K562 (cell line): ENCODE data around the gene RHEX. TPM values are rescaled to one million over a fixed set of nuclear protein-coding genes. Genes with fewer than 3 reads are reported as not detected.

Experiments used
- ATAC-seq: fragments of 200-7000 bp; cut with Tn5 transposase; 3 replicates; pipeline ENCODE4 v1.9.1; 2020; ENCODE audit warnings: moderate library complexity
- BruUV-seq: library from RNA; stranded (reverse); fragments of 400-500 nt; replicated peaks from 2 replicates; lab custom pipeline; 2021; lab: Mats Ljungman, UMichigan
- CTCF ChIA-PET: fragments of 300-600 bp; formaldehyde crosslinking; extraction: SDS; loops from one replicate; lab custom pipeline; 2021; ENCODE audit warnings: low intra/inter-chr PET ratio; lab: Yijun Ruan, JAX
- POLR2A ChIA-PET: fragments of 300-600, 350-650 bp; sonication (Branson Sonifier 250); formaldehyde crosslinking; extraction: SDS; loops from one replicate; lab custom pipeline; 2021; ENCODE audit warnings: antibody characterized with exemption, inconsistent platforms; lab: Yijun Ruan, JAX
- DNase-seq, 4 experiments: peaks; one replicate each; pipeline versions ENCODE4 v3.0.0 to v3.0.0-alpha.2; 2011 to 2018; ENCODE audit warnings: low spot score in 3 of 4, mixed read lengths in 3 of 4; ENCODE audit errors: extremely low read depth in 1 of 4
- FAIRE-seq: peaks from 2 replicates; lab custom pipeline; 2011; peaks lifted over from hg19 to GRCh38; lab: Jason Lieb, UNC
- H2AFZ ChIP-seq: 2 replicates; pipeline ENCODE4 v1.6.0; 2011; ENCODE audit warnings: low read depth, low read length, control low read depth, inconsistent platforms
- H3K27ac ChIP-seq: fragments of 200-600 bp; 3 replicates; pipeline ENCODE4 v1.8.0; 2011; ENCODE audit warnings: low read depth, mild to moderate bottlenecking, control low read depth, inconsistent platforms, low read length, moderate library complexity, mixed read lengths; ENCODE audit errors: extremely low read depth
- H3K27me3 ChIP-seq, 2 experiments: fragments of 300-600 bp in 1 of 2; 2 replicates in 1 of 2; 3 replicates in 1 of 2; pipeline versions ENCODE4 v1.6.0 to v1.8.0; 2011; ENCODE audit warnings: inconsistent platforms in 2 of 2, low read length in 2 of 2, mild to moderate bottlenecking in 1 of 2, mixed read lengths in 1 of 2, moderate library complexity in 1 of 2; ENCODE audit not compliant: control insufficient read depth in 2 of 2, insufficient read depth in 2 of 2
- H3K36me3 ChIP-seq: fragments of 300-600 bp; 3 replicates; pipeline ENCODE4 v1.8.0; 2011; ENCODE audit warnings: mild to moderate bottlenecking, low read length, inconsistent platforms; ENCODE audit not compliant: control insufficient read depth, insufficient read depth
- H3K4me1 ChIP-seq, 2 experiments: fragments of 200-600 bp in 1 of 2; replicated peaks in 1 of 2; 2 replicates in 1 of 2; 3 replicates in 1 of 2; pipeline versions ENCODE4 v1.5.1 to v1.8.0; 2011; ENCODE audit warnings: inconsistent platforms in 2 of 2, low read length in 2 of 2, mild to moderate bottlenecking in 1 of 2, mixed read lengths in 1 of 2, moderate library complexity in 1 of 2; ENCODE audit not compliant: control insufficient read depth in 2 of 2, insufficient read depth in 2 of 2
- H3K4me2 ChIP-seq: 2 replicates; pipeline ENCODE4 v1.6.1; 2011; ENCODE audit warnings: low read length, control low read depth, inconsistent platforms, mixed read lengths; ENCODE audit not compliant: insufficient read depth
- H3K4me3 ChIP-seq: fragments of 200-600 bp; sonication (generic), shearing (Covaris generic); 2 replicates; pipeline ENCODE4 v1.5.1; 2016; ENCODE audit warnings: control low read depth, inconsistent platforms
- H3K79me2 ChIP-seq: fragments of 200-600 bp; 3 replicates; pipeline ENCODE4 v1.8.0; 2011; ENCODE audit warnings: low read length, inconsistent platforms; ENCODE audit not compliant: control insufficient read depth, insufficient read depth
- H3K9ac ChIP-seq, 2 experiments: 2 replicates each; pipeline versions ENCODE4 v1.6.0 to v1.6.1; 2011; ENCODE audit warnings: low read depth in 2 of 2, low read length in 2 of 2, control low read depth in 1 of 2, inconsistent platforms in 1 of 2, mild to moderate bottlenecking in 1 of 2, mixed read lengths in 1 of 2; ENCODE audit not compliant: insufficient read depth in 1 of 2
- H3K9me1 ChIP-seq: one replicate; pipeline ENCODE4 v1.6.0; 2011; ENCODE audit warnings: inconsistent platforms, mild to moderate bottlenecking, low read length, moderate library complexity; ENCODE audit not compliant: control insufficient read depth, insufficient read depth
- H3K9me3 ChIP-seq: replicated peaks from 2 replicates; pipeline ENCODE4 v1.5.1; 2011; ENCODE audit warnings: low read depth, low read length, inconsistent platforms; ENCODE audit not compliant: control insufficient read depth, insufficient read depth
- H4K20me1 ChIP-seq: replicated peaks from 2 replicates; pipeline ENCODE4 v1.6.1; 2011; ENCODE audit warnings: low read length, inconsistent platforms, mixed read lengths; ENCODE audit not compliant: control insufficient read depth, insufficient read depth
- CHD4 ChIP-seq: fragments of 200-600 bp; sonication (generic); IDR thresholded peaks from 3 replicates; pipeline ENCODE4 v1.6.1; 2012; ENCODE audit warnings: low read depth, mild to moderate bottlenecking, mixed read lengths, low read length, inconsistent platforms; ENCODE audit not compliant: insufficient read depth, insufficient replicate concordance, poor library complexity, severe bottlenecking
- NR1H2 ChIP-seq: sonication (generic); formaldehyde crosslinking; IDR thresholded peaks from 2 replicates; pipeline ENCODE4 v1.4.0; 2020; ENCODE audit warnings: mild to moderate bottlenecking, missing genetic modification reagents
- PHTF2 ChIP-seq: fragments of 250-450 bp; sonication (Bioruptor Pico); IDR thresholded peaks from 2 replicates; pipeline ENCODE4 v1.5.0; 2021; ENCODE audit warnings: mild to moderate bottlenecking
- SETDB1 ChIP-seq: IDR thresholded peaks from one replicate; pipeline ENCODE4 v1.6.1; 2012; ENCODE audit warnings: low read length, control low read depth, inconsistent platforms
- YY1 ChIP-seq, 3 experiments: IDR thresholded peaks; 2 replicates each; pipeline ENCODE4 v1.6.1; 2011; ENCODE audit warnings: low read length in 2 of 3, mild to moderate bottlenecking in 2 of 3, moderate library complexity in 2 of 3, borderline replicate concordance in 1 of 3, control low read depth in 1 of 3, low read depth in 1 of 3; ENCODE audit not compliant: insufficient read depth in 3 of 3, insufficient replicate concordance in 2 of 3, control insufficient read depth in 1 of 3, insufficient read length in 1 of 3; ENCODE audit errors: extremely low read depth in 1 of 3
- ZFP36 ChIP-seq: fragments of 150-350 bp; IDR thresholded peaks from 2 replicates; pipeline ENCODE4 v1.6.1; 2018; ENCODE audit warnings: low read length, low read depth; ENCODE audit not compliant: partially characterized antibody
- ZNF830 ChIP-seq: fragments of 250-450 bp; sonication (Bioruptor Pico); IDR thresholded peaks from 2 replicates; pipeline ENCODE4 v1.5.0; 2021; ENCODE audit warnings: mild to moderate bottlenecking
- WGBS: fragments of 100-300 bp; shearing (Covaris generic); methylation state at CpG from one replicate; pipeline ENCODE4 v1.1.6; 2016; ENCODE audit warnings: low coverage, mixed read lengths; ENCODE audit not compliant: insufficient coverage; ENCODE audit errors: missing lambda C conversion rate; 5-methylcytosine and 5-hydroxymethylcytosine counted together
- in situ Hi-C: fragments of 300-500 bp; cut with MboI; formaldehyde crosslinking; loops from 4 replicates; pipeline ENCODE4 v1.15.0; 2018; ENCODE audit warnings: inconsistent platforms, mixed read lengths
- intact Hi-C: fragments of 100-400 bp; cut with micrococcal nuclease; formaldehyde crosslinking; loops from 2 replicates; pipeline ENCODE4 v1.14.2; 2022
- polyA plus RNA-seq, 8 experiments: library from polyadenylated mRNA; depleted of rRNA in 4 of 8; stranded (reverse) in 5 of 8; unstranded in 3 of 8; fragments of >200 nt; fragmentation: Nextera tagmentation in 2 of 8; fragmentation: Illumina TruSeq in 1 of 8; extraction: Ambion mirVana in 2 of 8; extraction: Trizol in 1 of 8; gene quantifications; 2 replicates each; pipeline versions ENCODE4 v1.2.1 to v1.2.3, GENCODE V29; 2011 to 2014; ENCODE audit warnings: inconsistent platforms in 1 of 8, missing spikeins in 1 of 8
- total RNA-seq, 7 experiments: library from RNA; depleted of rRNA in 6 of 7; stranded (reverse); fragments of >200 nt in 6 of 7; fragmentation: Illumina TruSeq in 2 of 7; extraction: Trizol in 2 of 7; gene quantifications; 2 replicates each; pipeline versions ENCODE4 v1.2.1 to v1.2.3, GENCODE V29; 2011 to 2021; ENCODE audit warnings: low replicate concordance in 1 of 7
- TF ChIP-seq, protein P1 (sequence below): fragments of 450-650 bp; formaldehyde crosslinking; IDR thresholded peaks from 2 replicates; pipeline ENCODE4 v1.4.0; 2022; ENCODE audit warnings: missing genetic modification characterization

The RHEX gene
- total and polyA plus RNA-seq, 9 of the 15 experiments (the other 6 are each of a cell fraction or from before 2014, with no cell fraction given), result not detected

DNA sequence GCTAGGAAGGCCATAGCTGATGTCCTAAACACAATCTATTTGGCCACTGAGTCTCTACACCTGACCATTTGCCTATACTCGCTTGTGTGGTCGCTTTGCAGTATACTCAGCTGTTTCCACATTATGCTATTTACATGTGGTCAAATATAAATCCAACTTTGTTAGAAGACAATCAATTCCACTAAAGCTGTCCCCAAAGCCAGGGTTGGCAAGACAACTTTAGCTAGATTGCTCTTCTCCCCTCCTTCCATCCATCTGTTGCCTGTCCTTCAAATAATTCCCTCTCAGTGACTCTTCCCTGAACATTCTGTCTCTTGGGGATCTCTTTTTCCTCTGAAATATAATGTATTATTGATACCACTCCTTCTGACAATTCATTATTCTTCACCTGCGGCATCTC is 34.1 kb downstream of the RHEX start:
- DNase-seq (no peak), ATAC-seq (no peak), FAIRE-seq (no peak)
- ChIA-PET CTCF (interaction anchor here (0.6 kb wide), 1 partner anchor 1252 kb away, joined by 5 read pairs; no protein-coding TSS in a partner anchor), POLR2A (no interaction called here)
- no TSS peak for BruUV-seq
- Histone ChIP-seq H3K9me1 (no peaks in the 10 kb centered on the region), H3K9me3 (no peaks in the 10 kb centered on the region), H3K4me2 (no peak overlapping the region), H3K9ac (no peak overlapping the region), H3K4me1 (no peaks in the 10 kb centered on the region), H2AFZ (no peak overlapping the region), H3K27ac (no peak overlapping the region), H3K36me3 (no peaks in the 10 kb centered on the region), H3K4me3 (no peak overlapping the region), H3K79me2 (no peaks in the 10 kb centered on the region), H3K27me3 (peaks cover 13 to 20% of the 10 kb centered on the region in 2 experiments), H4K20me1 (no peaks in the 10 kb centered on the region; the same call in 1 of the 2 replicates)
- intact Hi-C loops (no loop called here), in situ Hi-C loops (no loop called here)
- TF ChIP-seq CHD4 (no peak), PHTF2 (no peak)
- WGBS, result 3% methylated on average over 3 of the region's 3 CpGs

DNA sequence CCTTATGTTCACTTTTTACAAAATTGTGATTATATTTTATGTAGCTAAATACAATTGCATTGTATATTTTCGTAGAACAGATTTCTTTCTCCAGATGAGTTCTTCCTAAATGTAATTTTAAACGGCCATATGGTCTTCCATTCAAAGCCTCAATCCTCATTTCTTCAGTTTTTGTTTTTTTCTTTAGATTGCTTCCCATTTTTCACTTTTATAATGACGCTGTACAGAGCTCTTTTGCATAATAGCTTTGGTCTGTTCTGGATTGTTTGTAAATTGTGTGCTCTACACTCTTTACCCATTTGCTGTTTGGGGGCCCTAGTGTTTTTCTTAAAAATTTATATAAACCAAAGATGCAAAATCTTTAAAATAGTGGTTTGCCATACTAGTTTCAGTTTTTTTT is 36.4 kb downstream of the RHEX start:
- Histone ChIP-seq H3K79me2 (no peaks in the 10 kb centered on the region), H3K9ac (no peak overlapping the region), H3K4me3 (no peak overlapping the region), H3K27me3 (peaks cover 13 to 19% of the 10 kb centered on the region in 2 experiments; a peak in 4 of 5 replicates), H2AFZ (no peak overlapping the region), H4K20me1 (no peaks in the 10 kb centered on the region; the same call in 1 of the 2 replicates), H3K4me2 (no peak overlapping the region), H3K36me3 (no peaks in the 10 kb centered on the region), H3K9me1 (no peaks in the 10 kb centered on the region), H3K9me3 (no peaks in the 10 kb centered on the region), H3K27ac (no peak overlapping the region), H3K4me1 (no peaks in the 10 kb centered on the region)
- TF ChIP-seq, protein P1, sequence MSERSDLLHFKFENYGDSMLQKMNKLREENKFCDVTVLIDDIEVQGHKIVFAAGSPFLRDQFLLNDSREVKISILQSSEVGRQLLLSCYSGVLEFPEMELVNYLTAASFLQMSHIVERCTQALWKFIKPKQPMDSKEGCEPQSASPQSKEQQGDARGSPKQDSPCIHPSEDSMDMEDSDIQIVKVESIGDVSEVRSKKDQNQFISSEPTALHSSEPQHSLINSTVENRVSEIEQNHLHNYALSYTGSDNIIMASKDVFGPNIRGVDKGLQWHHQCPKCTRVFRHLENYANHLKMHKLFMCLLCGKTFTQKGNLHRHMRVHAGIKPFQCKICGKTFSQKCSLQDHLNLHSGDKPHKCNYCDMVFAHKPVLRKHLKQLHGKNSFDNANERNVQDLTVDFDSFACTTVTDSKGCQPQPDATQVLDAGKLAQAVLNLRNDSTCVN (CRISPR knock-in tag), result no peak
- TF ChIP-seq ZNF830 (CRISPR knock-in tag) (no peak), ZFP36 (no peak), NR1H2 (CRISPR knock-in tag) (no peak), SETDB1 (no peak), YY1 (IDR thresholded peaks at IDR 0.05; ENCODE audit: borderline replicate concordance in 1 of 3, control insufficient read depth in 1 of 3, extremely low read depth in 1 of 3, insufficient read depth in 3 of 3, insufficient read length in 1 of 3, insufficient replicate concordance in 2 of 3, low read depth in 1 of 3, low read length in 2 of 3) (no peak)
- FAIRE-seq (no peak), ATAC-seq (no peak), DNase-seq (no peak)
- in situ Hi-C loops, result no loop called here
- ChIA-PET CTCF (no interaction called here), POLR2A (interaction anchor here (0.8 to 1.0 kb wide), 2 partner anchors 10 to 17 kb away, joined by 3 to 4 read pairs; no protein-coding TSS in a partner anchor)
- WGBS, result 2% methylated on average over 3 of the region's 3 CpGs
- intact Hi-C loops, result no loop called here
- no TSS peak for BruUV-seq
